Measurements from ENCODE around the gene DUSP22.
"Not testable (repeated sequence)": the region's sequence is repeated elsewhere in the genome, so short reads cannot be mapped to it uniquely, and the experiment has no call there.

DUSP22 gene

GRCh38 chr6:322259-322930, 30.1 kb downstream of the DUSP22 start:
- in situ Hi-C loops (cut with HindIII; ENCODE audit: low sequenced_read_pairs): no loop called here
- TF ChIP-seq, protein P1, sequence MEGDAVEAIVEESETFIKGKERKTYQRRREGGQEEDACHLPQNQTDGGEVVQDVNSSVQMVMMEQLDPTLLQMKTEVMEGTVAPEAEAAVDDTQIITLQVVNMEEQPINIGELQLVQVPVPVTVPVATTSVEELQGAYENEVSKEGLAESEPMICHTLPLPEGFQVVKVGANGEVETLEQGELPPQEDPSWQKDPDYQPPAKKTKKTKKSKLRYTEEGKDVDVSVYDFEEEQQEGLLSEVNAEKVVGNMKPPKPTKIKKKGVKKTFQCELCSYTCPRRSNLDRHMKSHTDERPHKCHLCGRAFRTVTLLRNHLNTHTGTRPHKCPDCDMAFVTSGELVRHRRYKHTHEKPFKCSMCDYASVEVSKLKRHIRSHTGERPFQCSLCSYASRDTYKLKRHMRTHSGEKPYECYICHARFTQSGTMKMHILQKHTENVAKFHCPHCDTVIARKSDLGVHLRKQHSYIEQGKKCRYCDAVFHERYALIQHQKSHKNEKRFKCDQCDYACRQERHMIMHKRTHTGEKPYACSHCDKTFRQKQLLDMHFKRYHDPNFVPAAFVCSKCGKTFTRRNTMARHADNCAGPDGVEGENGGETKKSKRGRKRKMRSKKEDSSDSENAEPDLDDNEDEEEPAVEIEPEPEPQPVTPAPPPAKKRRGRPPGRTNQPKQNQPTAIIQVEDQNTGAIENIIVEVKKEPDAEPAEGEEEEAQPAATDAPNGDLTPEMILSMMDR (IDR thresholded peaks at IDR 0.05; ENCODE audit: low read depth, low read length, missing control alignments): peak; percentile 5

DNA sequence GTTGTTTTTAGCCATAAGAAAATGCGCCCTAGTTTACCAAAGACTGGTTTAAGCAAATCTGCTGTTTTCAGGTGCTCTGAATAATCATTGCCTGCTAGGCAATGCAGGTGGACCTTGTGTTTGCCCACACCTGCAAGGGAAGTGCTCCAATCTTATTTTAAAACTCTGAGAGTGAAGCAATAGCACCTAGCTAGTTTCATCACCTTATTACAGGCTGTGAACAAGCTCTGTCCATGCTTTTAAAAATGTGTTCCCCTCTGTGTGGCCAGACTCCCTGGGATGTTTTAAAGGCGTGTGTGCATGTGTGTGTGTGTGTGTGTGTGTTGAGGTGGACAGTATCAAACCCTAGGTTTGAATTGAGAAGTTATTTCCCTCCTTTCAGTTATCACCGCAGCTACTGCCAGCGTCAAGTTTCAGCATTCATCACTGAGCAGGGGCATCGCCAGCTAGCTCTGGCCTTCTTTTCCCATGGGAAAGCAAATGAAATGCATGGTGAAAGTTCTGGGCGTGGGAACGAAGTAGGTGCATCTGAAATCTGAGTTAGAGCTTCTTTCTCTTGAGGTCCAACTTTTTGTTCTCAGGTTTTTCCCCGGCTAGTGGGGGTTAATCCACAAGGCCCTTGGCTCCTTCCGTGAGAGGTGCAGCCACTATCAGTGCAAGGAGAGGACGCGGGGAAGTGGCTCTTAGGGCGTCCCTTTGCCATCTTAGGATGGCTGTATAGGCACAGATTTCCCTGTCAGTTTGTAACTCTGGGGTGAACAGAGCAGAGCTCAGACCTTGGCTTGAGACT, 30.8 kb downstream of the DUSP22 start:
- in situ Hi-C loops (cut with HindIII; ENCODE audit: low sequenced_read_pairs): no loop called here
- H3K4me3 ChIP-seq (ENCODE audit: low read depth, low read length): no peak overlapping the region
- TF ChIP-seq, protein P1 (IDR thresholded peaks at IDR 0.05; ENCODE audit: low read depth, low read length, missing control alignments): no peak
- no peak for DNase-seq (ENCODE audit: low read depth)

More at GRCh38 chr6:322259-322930, 30.1 kb downstream of the DUSP22 start:
- no peak for DNase-seq (ENCODE audit: low read depth)
- no peak overlapping the region for H3K4me3 ChIP-seq (ENCODE audit: low read depth, low read length)

GRCh38 chr6:323730-324088, 31.4 kb downstream of the DUSP22 start:
- no peak for DNase-seq (ENCODE audit: low read depth)
- in situ Hi-C loops (cut with HindIII; ENCODE audit: low sequenced_read_pairs): no loop called here
- TF ChIP-seq, protein P1 (IDR thresholded peaks at IDR 0.05; ENCODE audit: low read depth, low read length, missing control alignments): no peak
- no peak overlapping the region for H3K4me3 ChIP-seq (ENCODE audit: low read depth, low read length)

DNA sequence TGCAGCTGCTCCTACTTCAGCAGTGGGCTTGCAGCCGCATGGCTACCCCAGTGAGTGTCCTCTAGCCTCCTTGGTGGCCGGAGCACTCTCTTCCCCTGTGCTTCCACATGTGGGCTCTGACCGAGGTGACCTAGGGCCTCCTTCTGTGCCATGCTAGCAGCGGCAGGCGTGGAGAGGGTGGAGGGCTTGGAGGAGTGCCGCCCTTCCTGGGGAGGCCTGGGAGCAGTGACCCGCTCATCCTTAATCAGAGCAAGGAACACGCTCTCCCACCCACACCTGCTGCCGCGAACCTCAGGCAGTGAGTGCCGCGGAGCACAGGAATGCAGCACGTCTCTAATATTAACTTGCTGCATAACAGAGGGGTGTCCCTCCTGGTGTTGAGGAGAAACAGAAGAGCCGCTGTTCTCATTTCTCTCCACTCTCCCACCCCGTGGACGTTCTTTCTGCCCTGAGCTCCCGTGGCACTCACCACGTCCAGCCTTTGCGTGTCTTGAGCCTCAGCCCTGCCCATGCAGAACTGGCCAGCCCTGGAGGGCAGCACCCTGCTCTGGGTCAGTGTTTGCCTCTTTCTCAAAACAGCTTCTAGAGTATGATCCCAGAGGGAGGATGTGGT, 31.9 kb downstream of the DUSP22 start:
- H3K4me3 ChIP-seq (ENCODE audit: low read depth, low read length): no peak overlapping the region
- in situ Hi-C loops (cut with HindIII; ENCODE audit: low sequenced_read_pairs): no loop called here
- no peak for DNase-seq (ENCODE audit: low read depth)
- TF ChIP-seq, protein P1 (IDR thresholded peaks at IDR 0.05; ENCODE audit: low read depth, low read length, missing control alignments): no peak

- in situ Hi-C loops (cut with HindIII; ENCODE audit: low sequenced_read_pairs): no loop called here
- no peak overlapping the region for H3K4me3 ChIP-seq (ENCODE audit: low read depth, low read length)
- DNase-seq (ENCODE audit: low read depth): no peak
- TF ChIP-seq, protein P1 (IDR thresholded peaks at IDR 0.05; ENCODE audit: low read depth, low read length, missing control alignments): no peak
Measured at GRCh38 chr6:324729-325125, 32.4 kb downstream of the DUSP22 start.

DNA sequence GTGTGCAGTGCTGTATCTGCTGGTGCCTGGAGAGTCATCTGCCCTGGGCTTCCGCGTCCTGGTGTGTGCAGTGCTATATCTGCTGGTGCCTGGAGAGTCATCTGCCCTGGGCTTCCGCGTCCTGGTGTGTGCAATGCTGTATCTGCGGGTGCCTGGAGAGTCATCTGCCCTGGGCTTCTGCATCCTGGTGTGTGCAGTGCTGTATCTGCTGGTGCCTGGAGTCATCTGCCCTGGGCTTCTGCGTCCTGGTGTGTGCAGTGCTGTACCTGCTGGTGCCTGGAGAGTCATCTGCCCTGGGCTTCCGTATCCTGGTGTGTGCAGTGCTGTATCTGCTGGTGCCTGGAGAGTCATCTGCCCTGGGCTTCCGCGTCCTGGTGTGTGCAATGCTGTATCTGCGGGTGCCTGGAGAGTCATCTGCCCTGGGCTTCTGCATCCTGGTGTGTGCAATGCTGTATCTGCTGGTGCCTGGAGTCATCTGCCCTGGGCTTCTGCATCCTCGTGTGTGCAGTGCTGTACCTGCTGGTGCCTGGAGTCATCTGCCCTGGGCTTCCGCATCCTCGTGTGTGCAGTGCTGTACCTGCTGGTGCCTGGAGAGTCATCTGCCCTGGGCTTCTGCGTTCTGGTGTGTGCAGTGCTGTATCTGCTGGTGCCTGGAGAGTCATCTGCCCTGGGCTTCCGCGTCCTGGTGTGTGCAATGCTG, 33.0 kb downstream of the DUSP22 start:
- in situ Hi-C loops (cut with HindIII; ENCODE audit: low sequenced_read_pairs); DNase-seq (ENCODE audit: low read depth); H3K4me3 ChIP-seq (ENCODE audit: low read depth, low read length): not testable (repeated sequence)

DNA sequence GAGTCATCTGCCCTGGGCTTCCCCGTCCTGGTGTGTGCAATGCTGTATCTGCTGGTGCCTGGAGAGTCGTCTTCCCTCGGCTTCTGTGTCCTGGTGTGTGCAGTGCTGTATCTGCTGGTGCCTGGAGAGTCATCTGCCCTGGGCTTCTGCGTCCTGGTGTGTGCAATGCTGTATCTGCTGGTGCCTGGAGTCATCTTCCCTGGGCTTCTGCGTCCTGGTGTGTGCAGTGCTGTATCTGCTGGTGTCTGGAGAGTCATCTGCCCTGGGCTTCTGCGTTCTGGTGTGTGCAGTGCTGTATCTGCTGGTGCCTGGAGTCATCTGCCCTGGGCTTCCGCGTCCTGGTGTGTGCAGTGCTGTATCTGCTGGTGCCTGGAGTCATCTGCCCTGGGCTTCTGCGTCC, 33.8 kb downstream of the DUSP22 start:
- in situ Hi-C loops (cut with HindIII; ENCODE audit: low sequenced_read_pairs); H3K4me3 ChIP-seq (ENCODE audit: low read depth, low read length); DNase-seq (ENCODE audit: low read depth): not testable (repeated sequence)
